K562 (cell line): ENCODE measurements around the gene NR2F2. TPM values are rescaled to one million over a fixed set of nuclear protein-coding genes. Genes with fewer than 3 reads are reported as not detected.

Experiments used
- ATAC-seq: fragments of 200-7000 bp; cut with Tn5 transposase; 3 replicates; pipeline ENCODE4 v1.9.1; 2020; ENCODE audit warnings: moderate library complexity
- BruUV-seq: library from RNA; stranded (reverse); fragments of 400-500 nt; replicated peaks from 2 replicates; lab custom pipeline; 2021; lab: Mats Ljungman, UMichigan
- CTCF ChIA-PET: fragments of 300-600 bp; formaldehyde crosslinking; extraction: SDS; loops from one replicate; lab custom pipeline; 2021; ENCODE audit warnings: low intra/inter-chr PET ratio; lab: Yijun Ruan, JAX
- POLR2A ChIA-PET: fragments of 300-600, 350-650 bp; sonication (Branson Sonifier 250); formaldehyde crosslinking; extraction: SDS; loops from one replicate; lab custom pipeline; 2021; ENCODE audit warnings: antibody characterized with exemption, inconsistent platforms; lab: Yijun Ruan, JAX
- DNase-seq, 4 experiments: peaks; one replicate each; pipeline versions ENCODE4 v3.0.0 to v3.0.0-alpha.2; 2011 to 2018; ENCODE audit warnings: low spot score in 3 of 4, mixed read lengths in 3 of 4; ENCODE audit errors: extremely low read depth in 1 of 4
- FAIRE-seq: peaks from 2 replicates; lab custom pipeline; 2011; peaks lifted over from hg19 to GRCh38; lab: Jason Lieb, UNC
- H2AFZ ChIP-seq: 2 replicates; pipeline ENCODE4 v1.6.0; 2011; ENCODE audit warnings: low read depth, low read length, control low read depth, inconsistent platforms
- H3K27ac ChIP-seq: fragments of 200-600 bp; 3 replicates; pipeline ENCODE4 v1.8.0; 2011; ENCODE audit warnings: low read depth, mild to moderate bottlenecking, control low read depth, inconsistent platforms, low read length, moderate library complexity, mixed read lengths; ENCODE audit errors: extremely low read depth
- H3K27me3 ChIP-seq, 2 experiments: fragments of 300-600 bp in 1 of 2; 2 replicates in 1 of 2; 3 replicates in 1 of 2; pipeline versions ENCODE4 v1.6.0 to v1.8.0; 2011; ENCODE audit warnings: inconsistent platforms in 2 of 2, low read length in 2 of 2, mild to moderate bottlenecking in 1 of 2, mixed read lengths in 1 of 2, moderate library complexity in 1 of 2; ENCODE audit not compliant: control insufficient read depth in 2 of 2, insufficient read depth in 2 of 2
- H3K36me3 ChIP-seq: fragments of 300-600 bp; 3 replicates; pipeline ENCODE4 v1.8.0; 2011; ENCODE audit warnings: mild to moderate bottlenecking, low read length, inconsistent platforms; ENCODE audit not compliant: control insufficient read depth, insufficient read depth
- H3K4me1 ChIP-seq, 2 experiments: fragments of 200-600 bp in 1 of 2; replicated peaks in 1 of 2; 2 replicates in 1 of 2; 3 replicates in 1 of 2; pipeline versions ENCODE4 v1.5.1 to v1.8.0; 2011; ENCODE audit warnings: inconsistent platforms in 2 of 2, low read length in 2 of 2, mild to moderate bottlenecking in 1 of 2, mixed read lengths in 1 of 2, moderate library complexity in 1 of 2; ENCODE audit not compliant: control insufficient read depth in 2 of 2, insufficient read depth in 2 of 2
- H3K4me2 ChIP-seq: 2 replicates; pipeline ENCODE4 v1.6.1; 2011; ENCODE audit warnings: low read length, control low read depth, inconsistent platforms, mixed read lengths; ENCODE audit not compliant: insufficient read depth
- H3K4me3 ChIP-seq: fragments of 200-600 bp; sonication (generic), shearing (Covaris generic); 2 replicates; pipeline ENCODE4 v1.5.1; 2016; ENCODE audit warnings: control low read depth, inconsistent platforms
- H3K79me2 ChIP-seq: fragments of 200-600 bp; 3 replicates; pipeline ENCODE4 v1.8.0; 2011; ENCODE audit warnings: low read length, inconsistent platforms; ENCODE audit not compliant: control insufficient read depth, insufficient read depth
- H3K9ac ChIP-seq, 2 experiments: 2 replicates each; pipeline versions ENCODE4 v1.6.0 to v1.6.1; 2011; ENCODE audit warnings: low read depth in 2 of 2, low read length in 2 of 2, control low read depth in 1 of 2, inconsistent platforms in 1 of 2, mild to moderate bottlenecking in 1 of 2, mixed read lengths in 1 of 2; ENCODE audit not compliant: insufficient read depth in 1 of 2
- H3K9me1 ChIP-seq: one replicate; pipeline ENCODE4 v1.6.0; 2011; ENCODE audit warnings: inconsistent platforms, mild to moderate bottlenecking, low read length, moderate library complexity; ENCODE audit not compliant: control insufficient read depth, insufficient read depth
- H3K9me3 ChIP-seq: replicated peaks from 2 replicates; pipeline ENCODE4 v1.5.1; 2011; ENCODE audit warnings: low read depth, low read length, inconsistent platforms; ENCODE audit not compliant: control insufficient read depth, insufficient read depth
- H4K20me1 ChIP-seq: replicated peaks from 2 replicates; pipeline ENCODE4 v1.6.1; 2011; ENCODE audit warnings: low read length, inconsistent platforms, mixed read lengths; ENCODE audit not compliant: control insufficient read depth, insufficient read depth
- NCOA2 ChIP-seq, 2 experiments: fragments of 450-650 bp; IDR thresholded peaks; 2 replicates each; pipeline ENCODE4 v1.6.1; 2018; ENCODE audit warnings: mild to moderate bottlenecking in 2 of 2, moderate library complexity in 1 of 2; ENCODE audit not compliant: partially characterized antibody in 2 of 2
- ZC3H8 ChIP-seq: fragments of 450-650 bp; IDR thresholded peaks from 2 replicates; pipeline ENCODE4 v1.6.1; 2017
- ZNF347 ChIP-seq: fragments of 450-650 bp; formaldehyde crosslinking; IDR thresholded peaks from 2 replicates; pipeline ENCODE4 v1.4.0; 2020; ENCODE audit warnings: low read depth, mild to moderate bottlenecking, moderate library complexity
- ZNF740 ChIP-seq, 3 experiments: fragments of 200-800 bp in 1 of 3; sonication (Bioruptor generic) in 1 of 3; sonication (generic) in 1 of 3; formaldehyde crosslinking in 1 of 3; IDR thresholded peaks; 2 replicates each; pipeline versions ENCODE4 v1.6.1 to v1.8.0; 2016 to 2022; ENCODE audit warnings: mild to moderate bottlenecking in 2 of 3, missing compliant biosample characterization in 2 of 3, missing genetic modification characterization in 2 of 3, missing genetic modification reagents in 1 of 3
- WGBS: fragments of 100-300 bp; shearing (Covaris generic); methylation state at CpG from one replicate; pipeline ENCODE4 v1.1.6; 2016; ENCODE audit warnings: low coverage, mixed read lengths; ENCODE audit not compliant: insufficient coverage; ENCODE audit errors: missing lambda C conversion rate; 5-methylcytosine and 5-hydroxymethylcytosine counted together
- in situ Hi-C: fragments of 300-500 bp; cut with MboI; formaldehyde crosslinking; loops from 4 replicates; pipeline ENCODE4 v1.15.0; 2018; ENCODE audit warnings: inconsistent platforms, mixed read lengths
- intact Hi-C: fragments of 100-400 bp; cut with micrococcal nuclease; formaldehyde crosslinking; loops from 2 replicates; pipeline ENCODE4 v1.14.2; 2022
- polyA plus RNA-seq, 8 experiments: library from polyadenylated mRNA; depleted of rRNA in 4 of 8; stranded (reverse) in 5 of 8; unstranded in 3 of 8; fragments of >200 nt; fragmentation: Nextera tagmentation in 2 of 8; fragmentation: Illumina TruSeq in 1 of 8; extraction: Ambion mirVana in 2 of 8; extraction: Trizol in 1 of 8; gene quantifications; 2 replicates each; pipeline versions ENCODE4 v1.2.1 to v1.2.3, GENCODE V29; 2011 to 2014; ENCODE audit warnings: inconsistent platforms in 1 of 8, missing spikeins in 1 of 8
- total RNA-seq, 7 experiments: library from RNA; depleted of rRNA in 6 of 7; stranded (reverse); fragments of >200 nt in 6 of 7; fragmentation: Illumina TruSeq in 2 of 7; extraction: Trizol in 2 of 7; gene quantifications; 2 replicates each; pipeline versions ENCODE4 v1.2.1 to v1.2.3, GENCODE V29; 2011 to 2021; ENCODE audit warnings: low replicate concordance in 1 of 7
- TF ChIP-seq, protein P1 (sequence below), 2 experiments: fragments of 450-650 bp; formaldehyde crosslinking in 1 of 2; IDR thresholded peaks; 2 replicates each; pipeline versions ENCODE4 v1.4.0 to v1.6.1; 2014 to 2020; ENCODE audit warnings: mild to moderate bottlenecking in 2 of 2, borderline replicate concordance in 1 of 2, low read depth in 1 of 2

The NR2F2 gene
- total and polyA plus RNA-seq, 9 of the 15 experiments (the other 6 are each of a cell fraction or from before 2014, with no cell fraction given), result 6.0 to 51.8 (median 11.1) TPM

- WGBS, result 83% methylated on average over 5 of the region's 5 CpGs
- no peak overlapping the region for H3K9ac ChIP-seq
- H3K4me2 ChIP-seq, result no peak overlapping the region
- intact Hi-C loops (no loop called here), in situ Hi-C loops (no loop called here)
- ChIA-PET CTCF (no interaction called here), POLR2A (no interaction called here)
- no peaks in the 10 kb centered on the region for H3K79me2 ChIP-seq
- ATAC-seq (no peak), FAIRE-seq (no peak), DNase-seq (no peak)
- H3K36me3 ChIP-seq, result no peaks in the 10 kb centered on the region
- no peaks in the 10 kb centered on the region for H3K27me3 ChIP-seq
- H3K4me1 ChIP-seq, result no peaks in the 10 kb centered on the region; a peak in 2 of 5 replicates
- H2AFZ ChIP-seq, result no peak overlapping the region
- no peak overlapping the region for H3K27ac ChIP-seq
- H4K20me1 ChIP-seq, result no peaks in the 10 kb centered on the region
- H3K9me1 ChIP-seq, result no peaks in the 10 kb centered on the region
- no TSS peak for BruUV-seq
- no peaks in the 10 kb centered on the region for H3K9me3 ChIP-seq
- no peak overlapping the region for H3K4me3 ChIP-seq
- no peak for TF ChIP-seq ZNF740 (CRISPR knock-in tag; IDR thresholded peaks at IDR 0.05)
- no peak for TF ChIP-seq ZNF740 (tag; IDR thresholded peaks at IDR 0.05)
- TF ChIP-seq ZNF347 (CRISPR knock-in tag), result no peak
- no peak for TF ChIP-seq ZC3H8
- TF ChIP-seq, protein P1, sequence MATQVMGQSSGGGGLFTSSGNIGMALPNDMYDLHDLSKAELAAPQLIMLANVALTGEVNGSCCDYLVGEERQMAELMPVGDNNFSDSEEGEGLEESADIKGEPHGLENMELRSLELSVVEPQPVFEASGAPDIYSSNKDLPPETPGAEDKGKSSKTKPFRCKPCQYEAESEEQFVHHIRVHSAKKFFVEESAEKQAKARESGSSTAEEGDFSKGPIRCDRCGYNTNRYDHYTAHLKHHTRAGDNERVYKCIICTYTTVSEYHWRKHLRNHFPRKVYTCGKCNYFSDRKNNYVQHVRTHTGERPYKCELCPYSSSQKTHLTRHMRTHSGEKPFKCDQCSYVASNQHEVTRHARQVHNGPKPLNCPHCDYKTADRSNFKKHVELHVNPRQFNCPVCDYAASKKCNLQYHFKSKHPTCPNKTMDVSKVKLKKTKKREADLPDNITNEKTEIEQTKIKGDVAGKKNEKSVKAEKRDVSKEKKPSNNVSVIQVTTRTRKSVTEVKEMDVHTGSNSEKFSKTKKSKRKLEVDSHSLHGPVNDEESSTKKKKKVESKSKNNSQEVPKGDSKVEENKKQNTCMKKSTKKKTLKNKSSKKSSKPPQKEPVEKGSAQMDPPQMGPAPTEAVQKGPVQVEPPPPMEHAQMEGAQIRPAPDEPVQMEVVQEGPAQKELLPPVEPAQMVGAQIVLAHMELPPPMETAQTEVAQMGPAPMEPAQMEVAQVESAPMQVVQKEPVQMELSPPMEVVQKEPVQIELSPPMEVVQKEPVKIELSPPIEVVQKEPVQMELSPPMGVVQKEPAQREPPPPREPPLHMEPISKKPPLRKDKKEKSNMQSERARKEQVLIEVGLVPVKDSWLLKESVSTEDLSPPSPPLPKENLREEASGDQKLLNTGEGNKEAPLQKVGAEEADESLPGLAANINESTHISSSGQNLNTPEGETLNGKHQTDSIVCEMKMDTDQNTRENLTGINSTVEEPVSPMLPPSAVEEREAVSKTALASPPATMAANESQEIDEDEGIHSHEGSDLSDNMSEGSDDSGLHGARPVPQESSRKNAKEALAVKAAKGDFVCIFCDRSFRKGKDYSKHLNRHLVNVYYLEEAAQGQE (IDR thresholded peaks at IDR 0.05; ENCODE audit: borderline replicate concordance), result no peak
- TF ChIP-seq, protein P1 (CRISPR knock-in tag; IDR thresholded peaks at IDR 0.05; ENCODE audit: low read depth), result no peak
- no peak for TF ChIP-seq NCOA2 (IDR thresholded peaks at IDR 0.05; ENCODE audit: partially characterized antibody in 2 of 2)
These were observed 22.6 kb upstream of the NR2F2 start for GRCh38 chr15:96307856-96308394.
